Gastrocnemius medialis (tissue), 4 donors: ENCODE results near the gene PTDSS2. TPM values are rescaled to one million over a fixed set of nuclear protein-coding genes. Genes with fewer than 3 reads are reported as not detected.
A peak's percentile ranks its signal among the peaks of the same experiment; 100 is the strongest.
"Not testable (repeated sequence)": the region's sequence is repeated elsewhere in the genome, so short reads cannot be mapped to it uniquely, and the experiment has no call there.

Experiments
- ATAC-seq, 2 donors: fragments of 150-250 bp; one replicate each; pipeline ENCODE4 v1.9.1; 2016
- DNase-seq, 2 donors: peaks; one replicate each; pipeline ENCODE4 v3.0.0-alpha.2; 2019
- H3K27ac ChIP-seq, 4 donors: fragments of 200-600 bp; sonication (generic); 1 replicate in 1 of 4; 2 replicates in 3 of 4; pipeline ENCODE4 v1.5.1; 2016 to 2018; ENCODE audit warnings: mild to moderate bottlenecking in 2 of 4, moderate library complexity in 1 of 4
- H3K27me3 ChIP-seq, 3 donors: fragments of 200-600 bp; sonication (generic) in 2 of 3; 1 replicate in 1 of 3; 2 replicates in 2 of 3; pipeline versions ENCODE4 v1.5.1 to v1.6.0; 2016 to 2019; ENCODE audit warnings: mild to moderate bottlenecking in 1 of 3, moderate library complexity in 1 of 3
- H3K36me3 ChIP-seq, 2 donors: fragments of 200-600 bp; sonication (generic) in 1 of 2; one replicate each; pipeline ENCODE4 v1.5.1; 2017 to 2018
- H3K4me1 ChIP-seq, 2 donors: fragments of 200-600 bp; sonication (generic) in 1 of 2; one replicate each; pipeline ENCODE4 v1.5.1; 2016 to 2017; ENCODE audit warnings: mild to moderate bottlenecking in 2 of 2
- H3K4me3 ChIP-seq, 4 donors: fragments of 200-600 bp; sonication (generic) in 3 of 4; 1 replicate in 1 of 4; 2 replicates in 3 of 4; pipeline ENCODE4 v1.5.1; 2016 to 2019; ENCODE audit warnings: mild to moderate bottlenecking in 2 of 4
- H3K9me3 ChIP-seq, 3 donors: fragments of 200-600 bp; sonication (generic) in 2 of 3; 1 replicate in 1 of 3; 2 replicates in 2 of 3; pipeline ENCODE4 v1.5.1; 2016 to 2019
- CTCF ChIP-seq, 5 experiments: fragments of 450-650 bp in 3 of 5; fragments of 200-600 bp in 2 of 5; sonication (generic) in 2 of 5; IDR thresholded peaks in 4 of 5; conservative IDR thresholded peaks in 1 of 5; 1 replicate in 4 of 5; 2 replicates in 1 of 5; pipeline ENCODE4 v1.5.1; 2016 to 2019; ENCODE audit warnings: antibody characterized with exemption in 5 of 5, mild to moderate bottlenecking in 3 of 5, moderate library complexity in 3 of 5
- POLR2A ChIP-seq, 2 donors: fragments of 450-650 bp; IDR thresholded peaks; one replicate each; pipeline ENCODE4 v1.6.1; 2017; ENCODE audit warnings: antibody characterized with exemption in 2 of 2, mild to moderate bottlenecking in 2 of 2, moderate library complexity in 2 of 2
- in situ Hi-C, 4 donors: fragments of 200-750 bp; cut with MboI; loops; one replicate each; pipeline versions ENCODE4 v1.15.0 to v1.8.0; 2017; ENCODE audit warnings: low sequenced_read_pairs in 4 of 4
- intact Hi-C: fragments of 100-400 bp; cut with DNase I; formaldehyde crosslinking; loops from one replicate; pipeline ENCODE4 v1.15.1; 2023; ENCODE audit warnings: low total_unique reads
- total RNA-seq, 4 donors: library from RNA; depleted of rRNA; stranded (reverse); fragments of >200 nt; gene quantifications; one replicate each; pipeline versions ENCODE4 v1.1.0 to v1.2.3, GENCODE V29; 2016

Gene PTDSS2
- total RNA-seq, 4 donors from 2014 or later, result 21.7 to 31.5 (median 23.7) TPM

GRCh38 chr11:407651-408123, 42.4 kb upstream of the PTDSS2 start:
- intact Hi-C loops, result loop anchor here (1.0 to 5.0 kb wide), 3 partner anchors 41 to 111 kb away; partner anchors contain the start of gene RNH1

GRCh38 chr11:408154-409007, 41.7 kb upstream of the PTDSS2 start:
- Histone ChIP-seq H3K27me3 (peaks cover 3 to 35% (median 4%) of the 10 kb centered on the region in 3 donors), H3K4me1 (peaks cover 0 to 10% of the 10 kb centered on the region in 2 donors), H3K36me3 (no peaks in the 10 kb centered on the region), H3K27ac (no peak overlapping the region), H3K4me3 (no peak overlapping the region), H3K9me3 (no peaks in the 10 kb centered on the region)
- DNase-seq (no peak), ATAC-seq (no peak)
- in situ Hi-C loops, result no loop called here
- intact Hi-C loops, result loop anchor here (5.0 kb wide), 1 partner anchor 99 kb away; the partner anchor contains the start of gene RNH1
- TF ChIP-seq CTCF (IDR thresholded peaks at IDR 0.05 in 4 of 5, conservative IDR thresholded peaks at IDR 0.05 in 1 of 5) (no peak), POLR2A (IDR thresholded peaks at IDR 0.05) (no peak)

More at GRCh38 chr11:407651-408123, 42.4 kb upstream of the PTDSS2 start:
- DNase-seq, result no peak
- H3K4me3 ChIP-seq, result peak overlapping the region in 2 of 4 donors; percentile 19 to 57
- TF ChIP-seq POLR2A (IDR thresholded peaks at IDR 0.05), result no peak
- TF ChIP-seq CTCF (IDR thresholded peaks at IDR 0.05 in 4 of 5, conservative IDR thresholded peaks at IDR 0.05 in 1 of 5), result no peak
- H3K27ac ChIP-seq, result no peak overlapping the region
- peaks cover 0 to 10% of the 10 kb centered on the region in 2 donors for H3K4me1 ChIP-seq
- peaks cover 3 to 41% (median 4%) of the 10 kb centered on the region in 3 donors for H3K27me3 ChIP-seq
- ATAC-seq, result peak in 1 of 2 donors; percentile 2
- H3K36me3 ChIP-seq, result no peaks in the 10 kb centered on the region
- in situ Hi-C loops, result no loop called here
- no peaks in the 10 kb centered on the region for H3K9me3 ChIP-seq

- intact Hi-C loops (loop anchor here (5.0 kb wide), 1 partner anchor 98 kb away; the partner anchor contains the start of gene RNH1), in situ Hi-C loops (no loop called here)
- H3K4me3 ChIP-seq, result no peak overlapping the region
- peaks cover 3 to 28% (median 4%) of the 10 kb centered on the region in 3 donors for H3K27me3 ChIP-seq
- H3K27ac ChIP-seq, result no peak overlapping the region
- TF ChIP-seq POLR2A (IDR thresholded peaks at IDR 0.05) (no peak), CTCF (IDR thresholded peaks at IDR 0.05 in 4 of 5, conservative IDR thresholded peaks at IDR 0.05 in 1 of 5) (no peak)
- H3K9me3 ChIP-seq, result no peaks in the 10 kb centered on the region
- ATAC-seq (no peak), DNase-seq (no peak)
- peaks cover 0 to 10% of the 10 kb centered on the region in 2 donors for H3K4me1 ChIP-seq
- no peaks in the 10 kb centered on the region for H3K36me3 ChIP-seq
Observed at GRCh38 chr11:409008-409599, 41.0 kb upstream of the PTDSS2 start.

GRCh38 chr11:409600-410483, 40.2 kb upstream of the PTDSS2 start:
- ATAC-seq, result no peak
- TF ChIP-seq POLR2A (IDR thresholded peaks at IDR 0.05), result no peak
- TF ChIP-seq CTCF (IDR thresholded peaks at IDR 0.05 in 4 of 5, conservative IDR thresholded peaks at IDR 0.05 in 1 of 5), result no peak
- Histone ChIP-seq H3K9me3 (no peaks in the 10 kb centered on the region), H3K4me1 (peaks cover 0 to 10% of the 10 kb centered on the region in 2 donors), H3K27ac (no peak overlapping the region), H3K36me3 (no peaks in the 10 kb centered on the region), H3K4me3 (no peak overlapping the region), H3K27me3 (peaks cover 4 to 23% (median 7%) of the 10 kb centered on the region in 3 donors)
- intact Hi-C loops, result loop anchor here (5.0 kb wide), 1 partner anchor 97 kb away; the partner anchor contains the start of gene RNH1
- in situ Hi-C loops, result no loop called here
- DNase-seq, result no peak

GRCh38 chr11:410711-411110, 39.4 kb upstream of the PTDSS2 start:
- H3K27ac ChIP-seq, H3K4me3 ChIP-seq, DNase-seq, H3K4me1 ChIP-seq, ATAC-seq, in situ Hi-C loops, H3K9me3 ChIP-seq, H3K36me3 ChIP-seq, intact Hi-C loops: not testable (repeated sequence)
- H3K27me3 ChIP-seq, result peaks cover 7 to 29% (median 9%) of the 10 kb centered on the region in 3 donors

GRCh38 chr11:411520-411919, 38.6 kb upstream of the PTDSS2 start:
- intact Hi-C loops, in situ Hi-C loops, DNase-seq: not testable (repeated sequence)

More at GRCh38 chr11:411520-411919, 38.6 kb upstream of the PTDSS2 start:
- H3K27ac ChIP-seq, H3K36me3 ChIP-seq, H3K4me1 ChIP-seq, ATAC-seq, H3K9me3 ChIP-seq, H3K4me3 ChIP-seq: not testable (repeated sequence)
- peaks cover 12 to 31% (median 17%) of the 10 kb centered on the region in 3 donors for H3K27me3 ChIP-seq
